Superior temporal gyrus (tissue), 1 donor: ENCODE measurements around the gene TAF3.
"Not testable (repeated sequence)": the region's sequence is repeated elsewhere in the genome, so short reads cannot be mapped to it uniquely, and the experiment has no call there.

Source experiments
- DNase-seq: peaks from one replicate; pipeline ENCODE4 v3.0.0-alpha.2; 2016; ENCODE audit errors: extremely low spot score

The TAF3 gene

GRCh38 chr10:7810443-7810842 lies 7.9 kb upstream of the TAF3 start:
- no peak for DNase-seq

GRCh38 chr10:7811000-7811399 lies 7.3 kb upstream of the TAF3 start:
- DNase-seq = no peak

GRCh38 chr10:7811743-7812142 lies 6.6 kb upstream of the TAF3 start:
- DNase-seq = not testable (repeated sequence)

GRCh38 chr10:7813481-7813880 lies 4.8 kb upstream of the TAF3 start:
- DNase-seq = no peak

- DNase-seq = no peak
Observed at GRCh38 chr10:7817576-7817975, 729 bp upstream of the TAF3 start.

GRCh38 chr10:7817984-7818294 lies 366 bp upstream of the TAF3 start:
- DNase-seq = no peak

GRCh38 chr10:7819121-7819460 lies 786 bp downstream of the TAF3 start:
- DNase-seq = peak; percentile 76

GRCh38 chr10:7824251-7824650 lies 5.9 kb downstream of the TAF3 start:
- DNase-seq = no peak

GRCh38 chr10:7826971-7827370 lies 8.7 kb downstream of the TAF3 start:
- no peak for DNase-seq

- no peak for DNase-seq
Observed at GRCh38 chr10:7829289-7829834, 11.1 kb downstream of the TAF3 start.

- DNase-seq = no peak
Observed at GRCh38 chr10:7832060-7832459, 13.8 kb downstream of the TAF3 start.

GRCh38 chr10:7833210-7833609 lies 14.9 kb downstream of the TAF3 start:
- DNase-seq = no peak

GRCh38 chr10:7834262-7834661 lies 16.0 kb downstream of the TAF3 start:
- no peak for DNase-seq

GRCh38 chr10:7836571-7836970 lies 18.3 kb downstream of the TAF3 start:
- no peak for DNase-seq

GRCh38 chr10:7846591-7846990 lies 28.3 kb downstream of the TAF3 start:
- DNase-seq = no peak

GRCh38 chr10:7853226-7853842 lies 35.0 kb downstream of the TAF3 start:
- DNase-seq = no peak

- no peak for DNase-seq
Observed at GRCh38 chr10:7853890-7854289, 35.6 kb downstream of the TAF3 start.

- DNase-seq = no peak
Observed at GRCh38 chr10:7855205-7855604, 36.9 kb downstream of the TAF3 start.

- no peak for DNase-seq
Observed at GRCh38 chr10:7856678-7857077, 38.4 kb downstream of the TAF3 start.

- no peak for DNase-seq
Observed at GRCh38 chr10:7857262-7857661, 39.0 kb downstream of the TAF3 start.

GRCh38 chr10:7861509-7862120 lies 43.3 kb downstream of the TAF3 start:
- DNase-seq = no peak

GRCh38 chr10:7862121-7862514 lies 43.8 kb downstream of the TAF3 start:
- no peak for DNase-seq

GRCh38 chr10:7866176-7866575 lies 47.9 kb downstream of the TAF3 start:
- DNase-seq = no peak

GRCh38 chr10:7872041-7872442 lies 53.7 kb downstream of the TAF3 start:
- DNase-seq = peak; percentile 77
